Peyer's patch (tissue), 4 donors: ENCODE results near the gene ZNF367.

Experiments used
- CTCF ChIP-seq, 6 experiments: fragments of 450-650 bp in 4 of 6; fragments of 200-600 bp in 2 of 6; sonication (generic) in 1 of 6; IDR thresholded peaks; one replicate each; pipeline ENCODE4 v1.5.1; 2017 to 2019; ENCODE audit warnings: antibody characterized with exemption in 6 of 6, mild to moderate bottlenecking in 3 of 6, moderate library complexity in 1 of 6
- POLR2A ChIP-seq, 2 donors: fragments of 450-650 bp; IDR thresholded peaks; one replicate each; pipeline ENCODE4 v1.5.1; 2017; ENCODE audit warnings: antibody characterized with exemption in 2 of 2, mild to moderate bottlenecking in 2 of 2, moderate library complexity in 2 of 2

GRCh38 chr9:96436063-96436455 lies 17.9 kb upstream of the ZNF367 start:
- TF ChIP-seq POLR2A (IDR thresholded peaks at IDR 0.05) (no peak), CTCF (IDR thresholded peaks at IDR 0.05) (no peak)
